HCT116 (cell line): Measurements from ENCODE around the gene PDE6A. TPM values are rescaled to one million over a fixed set of nuclear protein-coding genes. Genes with fewer than 3 reads are reported as not detected.

ENCODE experiments used
- ATAC-seq: fragments of 200-7000 bp; cut with Tn5 transposase; 2 replicates; pipeline ENCODE4 v1.9.1; 2020; ENCODE audit warnings: mild to moderate bottlenecking, moderate library complexity
- BruUV-seq: library from RNA; stranded (reverse); fragments of 400-500 nt; replicated peaks from 2 replicates; lab custom pipeline; 2021; lab: Mats Ljungman, UMichigan
- CTCF ChIA-PET: fragments of 300-600 bp; sonication (Branson Sonifier 250); formaldehyde crosslinking; loops from one replicate; lab custom pipeline; 2021; ENCODE audit warnings: antibody characterized with exemption; lab: Charles Lee
- POLR2A ChIA-PET: fragments of 300-600, 350-600 bp; sonication (Branson Sonifier 250); formaldehyde crosslinking; loops from one replicate; lab custom pipeline; 2021; ENCODE audit warnings: antibody characterized with exemption; lab: Charles Lee
- RAD21 ChIA-PET, 2 experiments: fragments of 300-600 bp; sonication (Branson Sonifier 250); formaldehyde crosslinking; loops; one replicate each; lab custom pipeline; 2023; ENCODE audit warnings: low total read pairs in 2 of 2; ENCODE audit not compliant: uncharacterized antibody in 2 of 2, unreplicated experiment in 2 of 2, low non-redundant PET in 1 of 2; lab: Charles Lee
- DNase-seq: peaks from one replicate; pipeline ENCODE4 v3.0.0-alpha.2; 2010; ENCODE audit warnings: low read depth, low spot score
- H2AFZ ChIP-seq: fragments of 200-600 bp; shearing (Covaris generic), sonication (generic); 2 replicates; pipeline ENCODE4 v1.6.1; 2017; ENCODE audit warnings: low read depth, mixed run types, mixed read lengths, antibody characterized with exemption, low read length; ENCODE audit not compliant: poor library complexity, severe bottlenecking
- H3K27ac ChIP-seq: 2 replicates; pipeline ENCODE4 v1.5.1; 2012; ENCODE audit warnings: low read depth, low read length
- H3K27me3 ChIP-seq: fragments of 200-600 bp; sonication (generic); 2 replicates; pipeline ENCODE4 v1.6.1; 2016; ENCODE audit warnings: mixed run types, low read length, mixed read lengths; ENCODE audit not compliant: insufficient read depth
- H3K36me3 ChIP-seq, 2 experiments: fragments of 200-500 bp in 1 of 2; fragments of 200-600 bp in 1 of 2; sonication (Bioruptor generic) in 1 of 2; sonication (generic) in 1 of 2; 2 replicates each; pipeline versions ENCODE4 v1.5.1 to v1.6.1; 2014 to 2016; ENCODE audit warnings: low read length in 2 of 2, inconsistent platforms in 1 of 2, mixed read lengths in 1 of 2, mixed run types in 1 of 2; ENCODE audit not compliant: insufficient read depth in 2 of 2, control insufficient read depth in 1 of 2
- H3K4me1 ChIP-seq, 2 experiments: fragments of 200-600 bp in 1 of 2; sonication (generic) in 1 of 2; 2 replicates each; pipeline versions ENCODE4 v1.5.1 to v1.6.1; 2012 to 2017; ENCODE audit warnings: low read length in 2 of 2, inconsistent platforms in 1 of 2, mild to moderate bottlenecking in 1 of 2, mixed read lengths in 1 of 2, mixed run types in 1 of 2, moderate library complexity in 1 of 2; ENCODE audit not compliant: insufficient read depth in 2 of 2, control insufficient read depth in 1 of 2
- H3K4me2 ChIP-seq: fragments of 200-600 bp; sonication (generic); 2 replicates; pipeline ENCODE4 v1.6.1; 2017; ENCODE audit warnings: mixed run types, low read length, mixed read lengths
- H3K4me3 ChIP-seq, 2 experiments: fragments of 200-600 bp in 1 of 2; sonication (generic) in 1 of 2; replicated peaks in 1 of 2; 2 replicates each; pipeline ENCODE4 v1.5.1; 2011 to 2016; ENCODE audit warnings: low read length in 2 of 2, control low read depth in 1 of 2, low read depth in 1 of 2, mild to moderate bottlenecking in 1 of 2, mixed read lengths in 1 of 2, mixed run types in 1 of 2
- H3K79me2 ChIP-seq: fragments of 200-600 bp; sonication (generic); 2 replicates; pipeline ENCODE4 v1.6.1; 2017; ENCODE audit warnings: mild to moderate bottlenecking, mixed run types, low read length, moderate library complexity, mixed read lengths; ENCODE audit not compliant: insufficient read depth
- H3K9ac ChIP-seq: fragments of 200-600 bp; sonication (generic); 2 replicates; pipeline ENCODE4 v1.6.1; 2016; ENCODE audit warnings: low read length, mixed read lengths
- H3K9me2 ChIP-seq: fragments of 200-600 bp; sonication (generic), shearing (Covaris generic); 2 replicates; pipeline ENCODE4 v1.6.1; 2017; ENCODE audit warnings: mixed run types, mild to moderate bottlenecking, moderate library complexity; ENCODE audit not compliant: insufficient read depth
- H3K9me3 ChIP-seq, 2 experiments: fragments of 200-500 bp in 1 of 2; fragments of 200-600 bp in 1 of 2; sonication (Bioruptor generic) in 1 of 2; sonication (generic) in 1 of 2; 2 replicates each; pipeline ENCODE4 v1.6.1; 2014 to 2017; ENCODE audit warnings: low read length in 2 of 2, mixed read lengths in 2 of 2, inconsistent platforms in 1 of 2, low read depth in 1 of 2, mild to moderate bottlenecking in 1 of 2, mixed run types in 1 of 2, moderate library complexity in 1 of 2; ENCODE audit not compliant: control insufficient read depth in 1 of 2, insufficient read depth in 1 of 2
- H4K20me1 ChIP-seq: fragments of 200-600 bp; sonication (generic), shearing (Covaris generic); 2 replicates; pipeline ENCODE4 v1.6.1; 2017; ENCODE audit warnings: mixed run types, mild to moderate bottlenecking, moderate library complexity; ENCODE audit not compliant: insufficient read depth
- CTCF ChIP-seq, 3 experiments: fragments of 200-600 bp in 1 of 3; sonication (generic) in 1 of 3; IDR thresholded peaks in 2 of 3; conservative IDR thresholded peaks in 1 of 3; 2 replicates each; pipeline ENCODE4 v1.5.1; 2012 to 2017; ENCODE audit warnings: low read depth in 2 of 3, low read length in 2 of 3, antibody characterized with exemption in 1 of 3, borderline replicate concordance in 1 of 3, control low read depth in 1 of 3, mild to moderate bottlenecking in 1 of 3, mixed read lengths in 1 of 3, mixed run types in 1 of 3, moderate library complexity in 1 of 3; ENCODE audit not compliant: insufficient read depth in 1 of 3
- RAD21 ChIP-seq: IDR thresholded peaks from 2 replicates; pipeline ENCODE4 v1.6.1; 2012; ENCODE audit warnings: low read depth, mild to moderate bottlenecking
- YY1 ChIP-seq: IDR thresholded peaks from 2 replicates; pipeline ENCODE4 v1.6.1; 2011; ENCODE audit warnings: low read length, low read depth, moderate library complexity, mild to moderate bottlenecking; ENCODE audit not compliant: insufficient replicate concordance; ENCODE audit errors: extremely low read depth
- ZNF274 ChIP-seq: fragments of 200-500 bp; sonication (Bioruptor generic); IDR thresholded peaks from 2 replicates; pipeline ENCODE4 v1.6.1; 2014; ENCODE audit warnings: mild to moderate bottlenecking, low read depth, low read length, inconsistent platforms
- intact Hi-C: fragments of 100-400 bp; cut with micrococcal nuclease; formaldehyde crosslinking; loops from 2 replicates; pipeline ENCODE4 v1.10.0; 2022
- total RNA-seq: library from RNA; stranded (reverse); gene quantifications from one replicate; pipeline ENCODE4 v1.2.1, GENCODE V29; 2021; ENCODE audit not compliant: unreplicated experiment

The PDE6A gene
- total RNA-seq, 1 experiment from 2014 or later: not detected

DNA sequence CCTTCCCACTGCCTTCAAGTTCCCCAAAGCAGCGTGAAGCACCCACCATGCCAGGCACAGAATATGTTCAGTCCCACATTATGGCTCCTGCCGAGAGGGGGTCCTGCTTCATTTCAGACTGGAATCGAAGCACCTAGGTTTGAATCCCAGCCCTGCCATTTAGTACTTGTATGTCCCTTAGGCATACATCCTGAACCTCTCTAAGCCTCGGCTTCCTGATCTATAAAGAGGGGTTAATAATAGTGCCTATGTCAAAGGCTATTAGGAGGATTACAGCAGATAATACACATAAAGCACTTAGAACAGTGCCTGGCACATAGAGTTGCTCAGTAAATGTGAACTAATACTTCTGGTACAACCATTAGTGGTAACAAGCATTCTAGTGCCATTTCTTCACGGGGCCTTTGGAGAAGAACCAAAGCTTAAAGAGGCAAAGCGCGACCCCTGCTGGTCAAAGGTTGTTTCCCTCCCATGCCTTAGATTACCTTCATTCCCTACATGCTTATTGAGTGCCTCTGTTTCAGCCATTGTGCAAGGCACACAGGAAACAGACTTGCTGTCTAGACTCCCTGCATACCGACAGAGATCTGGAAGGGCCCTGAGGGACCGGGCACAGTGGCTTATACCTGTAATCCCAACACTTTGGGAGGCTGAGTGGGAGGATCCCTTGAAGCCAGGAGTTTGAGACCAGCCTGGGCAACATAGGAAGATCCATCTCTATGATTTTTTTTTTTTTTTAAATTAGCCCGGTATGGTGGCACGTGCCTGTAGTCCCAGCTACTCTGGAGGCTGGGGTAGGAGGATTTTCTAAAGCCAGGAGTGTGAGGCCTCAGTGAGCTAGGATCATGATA lies 116.2 kb downstream of the PDE6A start:
- Histone ChIP-seq H3K36me3 (no peaks in the 10 kb centered on the region), H3K4me1 (peaks cover 0 to under 1% of the 10 kb centered on the region in 2 experiments; a peak in 1 of 4 replicates), H3K9ac (no peak overlapping the region), H3K4me3 (no peak overlapping the region), H3K9me3 (no peaks in the 10 kb centered on the region), H3K27me3 (no peaks in the 10 kb centered on the region), H3K27ac (no peak overlapping the region), H4K20me1 (no peaks in the 10 kb centered on the region), H3K9me2 (no peaks in the 10 kb centered on the region), H2AFZ (no peak overlapping the region), H3K79me2 (no peaks in the 10 kb centered on the region), H3K4me2 (no peak overlapping the region)
- no peak for TF ChIP-seq ZNF274
- peak; percentile 51 for TF ChIP-seq YY1
- TF ChIP-seq CTCF (IDR thresholded peaks at IDR 0.05 in 2 of 3, conservative IDR thresholded peaks at IDR 0.05 in 1 of 3; ENCODE audit: borderline replicate concordance in 1 of 3, insufficient read depth in 1 of 3, low read depth in 2 of 3, low read length in 2 of 3): peak; percentile 79 to 95 (median 91)
- TF ChIP-seq RAD21: peak; percentile 97
- RAD21 ChIA-PET: interaction anchor here (1.5 to 1.8 kb wide), 2 partner anchors 160 to 191 kb away, joined by 6 to 7 read pairs; no protein-coding TSS in a partner anchor
- POLR2A ChIA-PET: interaction anchor here (0.7 kb wide), 1 partner anchor 132 kb away, joined by 3 read pairs; the partner anchor contains the start of gene SLC26A2
- DNase-seq (peak; percentile 77), ATAC-seq (peak; percentile 92)
- CTCF ChIA-PET: interaction anchor here (0.6 to 7.0 kb wide), 16 partner anchors 9 to 246 kb away, joined by 3 to 54 read pairs (median 5); no protein-coding TSS in a partner anchor
- no TSS peak for BruUV-seq
- intact Hi-C loops: loop anchor here (1.0 kb wide), 2 partner anchors 161 to 192 kb away; no protein-coding TSS in a partner anchor
